Panc1 (cell line): ENCODE results near the gene FUT2. TPM values are rescaled to one million over a fixed set of nuclear protein-coding genes. Genes with fewer than 3 reads are reported as not detected.

Experiments used
- ATAC-seq: fragments of 200-7000 bp; cut with Tn5 transposase; 2 replicates; pipeline ENCODE4 v1.9.1; 2020; ENCODE audit warnings: mild to moderate bottlenecking, moderate library complexity
- BruUV-seq: library from RNA; stranded (reverse); fragments of 400-500 nt; replicated peaks from 2 replicates; lab custom pipeline; 2021; lab: Mats Ljungman, UMichigan
- CTCF ChIA-PET: fragments of 300-600 bp; sonication (Branson Sonifier 250); formaldehyde crosslinking; loops from one replicate; lab custom pipeline; 2022; ENCODE audit warnings: antibody characterized with exemption; lab: Charles Lee
- POLR2A ChIA-PET: fragments of 300-600 bp; sonication (Branson Sonifier 250); formaldehyde crosslinking; loops from one replicate; lab custom pipeline; 2022; ENCODE audit warnings: antibody characterized with exemption; lab: Charles Lee
- DNase-seq: peaks from one replicate; pipeline ENCODE4 v3.0.0-alpha.2; 2010; ENCODE audit warnings: low read depth, low spot score
- H3K27ac ChIP-seq: 2 replicates; pipeline ENCODE4 v1.5.1; 2011; ENCODE audit warnings: mild to moderate bottlenecking, low read length, inconsistent platforms
- H3K27me3 ChIP-seq: fragments of 200-500 bp; sonication (Bioruptor generic); 2 replicates; pipeline ENCODE4 v1.6.0; 2014; ENCODE audit warnings: low read length, inconsistent platforms; ENCODE audit not compliant: control insufficient read depth, insufficient read depth
- H3K36me3 ChIP-seq: fragments of 200-500 bp; sonication (Bioruptor generic); 2 replicates; pipeline ENCODE4 v1.5.1; 2014; ENCODE audit warnings: inconsistent platforms, mild to moderate bottlenecking, low read length, moderate library complexity; ENCODE audit not compliant: control insufficient read depth, insufficient read depth
- H3K4me1 ChIP-seq: 2 replicates; pipeline ENCODE4 v1.5.1; 2011; ENCODE audit warnings: inconsistent platforms, mild to moderate bottlenecking, low read length, moderate library complexity; ENCODE audit not compliant: control insufficient read depth, insufficient read depth
- H3K4me3 ChIP-seq, 2 experiments: 2 replicates each; pipeline ENCODE4 v1.5.1; 2011 to 2012; ENCODE audit warnings: low read depth in 2 of 2, low read length in 2 of 2, mild to moderate bottlenecking in 2 of 2, inconsistent platforms in 1 of 2, moderate library complexity in 1 of 2
- H3K9me3 ChIP-seq: fragments of 200-500 bp; sonication (Bioruptor generic); 2 replicates; pipeline ENCODE4 v1.5.1; 2014; ENCODE audit warnings: low read depth, mild to moderate bottlenecking, inconsistent platforms, low read length, moderate library complexity; ENCODE audit not compliant: control insufficient read depth, insufficient read depth
- POLR2AphosphoS5 ChIP-seq: IDR thresholded peaks from 2 replicates; pipeline ENCODE4 v1.6.1; 2012; ENCODE audit warnings: mild to moderate bottlenecking, low read depth, low read length, moderate library complexity
- REST ChIP-seq, 2 experiments: IDR thresholded peaks; 2 replicates each; pipeline ENCODE4 v1.6.1; 2011 to 2012; ENCODE audit warnings: low read depth in 2 of 2, control low read depth in 1 of 2, low read length in 1 of 2, mild to moderate bottlenecking in 1 of 2, moderate library complexity in 1 of 2; ENCODE audit not compliant: insufficient read depth in 1 of 2
- SIN3A ChIP-seq: IDR thresholded peaks from 2 replicates; pipeline ENCODE4 v1.6.1; 2012; ENCODE audit warnings: low read depth, mild to moderate bottlenecking, low read length, moderate library complexity, borderline replicate concordance; ENCODE audit not compliant: insufficient read depth
- TCF7L2 ChIP-seq: IDR thresholded peaks from 2 replicates; pipeline ENCODE4 v1.6.1; 2011; ENCODE audit warnings: mild to moderate bottlenecking, low read depth, low read length, inconsistent platforms
- in situ Hi-C: cut with HindIII; loops from 2 replicates; pipeline ENCODE4 v1.10.0; 2016; ENCODE audit warnings: low sequenced_read_pairs, low pct_unique_long_range_greater_than_20kb
- intact Hi-C: fragments of 100-400 bp; cut with micrococcal nuclease; formaldehyde crosslinking; loops from one replicate; pipeline ENCODE4 v1.10.0; 2022; ENCODE audit not compliant: unreplicated experiment
- total RNA-seq: library from RNA; stranded (reverse); gene quantifications from one replicate; pipeline ENCODE4 v1.2.1, GENCODE V29; 2021; ENCODE audit not compliant: unreplicated experiment
- TF ChIP-seq, protein P1 (sequence below): fragments of 450-650 bp; IDR thresholded peaks from 2 replicates; pipeline ENCODE4 v1.5.1; 2017; ENCODE audit warnings: mild to moderate bottlenecking

FUT2 gene
- total RNA-seq, 1 experiment from 2014 or later: 0.08 TPM

- no TSS peak for BruUV-seq
- TF ChIP-seq SIN3A: no peak
- no peak for TF ChIP-seq REST (IDR thresholded peaks at IDR 0.05; ENCODE audit: insufficient read depth in 1 of 2, low read depth in 2 of 2, low read length in 1 of 2)
- TF ChIP-seq TCF7L2: no peak
- TF ChIP-seq POLR2AphosphoS5: no peak
- TF ChIP-seq, protein P1, sequence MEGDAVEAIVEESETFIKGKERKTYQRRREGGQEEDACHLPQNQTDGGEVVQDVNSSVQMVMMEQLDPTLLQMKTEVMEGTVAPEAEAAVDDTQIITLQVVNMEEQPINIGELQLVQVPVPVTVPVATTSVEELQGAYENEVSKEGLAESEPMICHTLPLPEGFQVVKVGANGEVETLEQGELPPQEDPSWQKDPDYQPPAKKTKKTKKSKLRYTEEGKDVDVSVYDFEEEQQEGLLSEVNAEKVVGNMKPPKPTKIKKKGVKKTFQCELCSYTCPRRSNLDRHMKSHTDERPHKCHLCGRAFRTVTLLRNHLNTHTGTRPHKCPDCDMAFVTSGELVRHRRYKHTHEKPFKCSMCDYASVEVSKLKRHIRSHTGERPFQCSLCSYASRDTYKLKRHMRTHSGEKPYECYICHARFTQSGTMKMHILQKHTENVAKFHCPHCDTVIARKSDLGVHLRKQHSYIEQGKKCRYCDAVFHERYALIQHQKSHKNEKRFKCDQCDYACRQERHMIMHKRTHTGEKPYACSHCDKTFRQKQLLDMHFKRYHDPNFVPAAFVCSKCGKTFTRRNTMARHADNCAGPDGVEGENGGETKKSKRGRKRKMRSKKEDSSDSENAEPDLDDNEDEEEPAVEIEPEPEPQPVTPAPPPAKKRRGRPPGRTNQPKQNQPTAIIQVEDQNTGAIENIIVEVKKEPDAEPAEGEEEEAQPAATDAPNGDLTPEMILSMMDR: no peak
- Histone ChIP-seq H3K27me3 (no peaks in the 10 kb centered on the region), H3K4me1 (no peaks in the 10 kb centered on the region), H3K9me3 (no peaks in the 10 kb centered on the region), H3K36me3 (no peaks in the 10 kb centered on the region), H3K27ac (no peak overlapping the region), H3K4me3 (no peak overlapping the region)
- ChIA-PET POLR2A (no interaction called here), CTCF (no interaction called here)
- intact Hi-C loops: no loop called here
- ATAC-seq (no peak), DNase-seq (no peak)
- in situ Hi-C loops: no loop called here
Measured at GRCh38 chr19:48705431-48705830, 9.7 kb downstream of the FUT2 start.

DNA sequence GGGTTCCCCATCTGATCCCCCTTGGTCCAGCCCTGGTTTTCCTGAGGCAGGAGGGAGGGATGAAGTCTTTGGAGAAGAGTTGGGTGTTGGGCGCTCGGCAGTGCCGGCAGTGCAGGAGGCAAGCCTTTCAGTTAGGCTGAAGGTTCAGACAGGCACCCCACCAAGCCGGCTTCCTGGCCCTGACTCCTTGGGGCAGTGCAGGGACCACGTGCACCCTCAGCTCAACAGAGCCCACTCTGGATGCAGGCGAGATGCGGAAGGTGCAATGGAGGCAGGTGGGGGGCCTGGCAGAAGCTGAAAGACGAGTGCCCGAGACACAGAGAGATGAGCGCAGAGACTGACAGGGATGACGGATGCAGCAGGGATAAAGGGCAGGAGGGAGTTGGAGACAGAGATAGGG, 12.7 kb downstream of the FUT2 start:
- Histone ChIP-seq H3K36me3 (no peaks in the 10 kb centered on the region; the same call in 1 of the 2 replicates), H3K9me3 (no peaks in the 10 kb centered on the region), H3K4me1 (no peaks in the 10 kb centered on the region), H3K27ac (no peak overlapping the region), H3K4me3 (no peak overlapping the region), H3K27me3 (no peaks in the 10 kb centered on the region)
- no TSS peak for BruUV-seq
- ATAC-seq (no peak), DNase-seq (no peak)
- ChIA-PET CTCF (no interaction called here), POLR2A (no interaction called here)
- TF ChIP-seq, protein P1: no peak
- no peak for TF ChIP-seq TCF7L2
- TF ChIP-seq REST (IDR thresholded peaks at IDR 0.05; ENCODE audit: insufficient read depth in 1 of 2, low read depth in 2 of 2, low read length in 1 of 2): no peak
- no peak for TF ChIP-seq SIN3A
- intact Hi-C loops: no loop called here
- in situ Hi-C loops: no loop called here
